GM12878 (cell line): ENCODE measurements around the gene RBM4.

Experiments used
- MAX ChIP-seq: IDR thresholded peaks from 2 replicates; pipeline ENCODE4 v1.6.1; 2012; ENCODE audit warnings: low read depth, low read length, improper control_type of control experiment
- PKNOX1 ChIP-seq: fragments of 450-650 bp; IDR thresholded peaks from 2 replicates; pipeline ENCODE4 v1.6.1; 2016; ENCODE audit warnings: mild to moderate bottlenecking

DNA sequence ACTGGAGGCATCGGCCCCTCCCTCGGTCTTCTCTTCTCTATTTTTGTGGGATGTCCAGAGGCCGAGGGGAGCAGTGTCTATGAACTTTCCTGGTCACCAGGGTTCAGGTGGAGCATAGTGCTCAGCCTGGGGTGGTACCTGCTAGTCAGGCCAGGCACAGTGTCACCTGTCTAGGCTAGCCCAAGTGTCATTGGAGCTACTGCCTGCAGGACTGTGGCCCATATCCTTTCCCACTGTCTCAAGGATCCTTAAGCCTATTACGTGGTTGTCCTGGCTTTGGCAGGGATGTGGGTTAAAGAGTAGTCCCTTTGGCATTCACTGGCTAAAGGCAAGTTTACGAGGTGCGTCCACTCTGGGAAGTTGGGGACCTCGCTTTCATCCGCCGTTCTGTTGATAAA is 12.8 kb upstream of the RBM4 start:
- TF ChIP-seq PKNOX1 (no peak), MAX (no peak)
